K562 (cell line): ENCODE results near the gene COX6A1. TPM values are rescaled to one million over a fixed set of nuclear protein-coding genes. Genes with fewer than 3 reads are reported as not detected.
"Not testable (repeated sequence)": the region's sequence is repeated elsewhere in the genome, so short reads cannot be mapped to it uniquely, and the experiment has no call there.

ENCODE experiments used
- ATAC-seq: fragments of 200-7000 bp; cut with Tn5 transposase; 3 replicates; pipeline ENCODE4 v1.9.1; 2020; ENCODE audit warnings: moderate library complexity
- BruUV-seq: library from RNA; stranded (reverse); fragments of 400-500 nt; replicated peaks from 2 replicates; lab custom pipeline; 2021; lab: Mats Ljungman, UMichigan
- CTCF ChIA-PET: fragments of 300-600 bp; formaldehyde crosslinking; extraction: SDS; loops from one replicate; lab custom pipeline; 2021; ENCODE audit warnings: low intra/inter-chr PET ratio; lab: Yijun Ruan, JAX
- POLR2A ChIA-PET: fragments of 300-600, 350-650 bp; sonication (Branson Sonifier 250); formaldehyde crosslinking; extraction: SDS; loops from one replicate; lab custom pipeline; 2021; ENCODE audit warnings: antibody characterized with exemption, inconsistent platforms; lab: Yijun Ruan, JAX
- DNase-seq, 4 experiments: peaks; one replicate each; pipeline versions ENCODE4 v3.0.0 to v3.0.0-alpha.2; 2011 to 2018; ENCODE audit warnings: low spot score in 3 of 4, mixed read lengths in 3 of 4; ENCODE audit errors: extremely low read depth in 1 of 4
- FAIRE-seq: peaks from 2 replicates; lab custom pipeline; 2011; peaks lifted over from hg19 to GRCh38; lab: Jason Lieb, UNC
- H2AFZ ChIP-seq: 2 replicates; pipeline ENCODE4 v1.6.0; 2011; ENCODE audit warnings: low read depth, low read length, control low read depth, inconsistent platforms
- H3K27ac ChIP-seq: fragments of 200-600 bp; 3 replicates; pipeline ENCODE4 v1.8.0; 2011; ENCODE audit warnings: low read depth, mild to moderate bottlenecking, control low read depth, inconsistent platforms, low read length, moderate library complexity, mixed read lengths; ENCODE audit errors: extremely low read depth
- H3K27me3 ChIP-seq, 2 experiments: fragments of 300-600 bp in 1 of 2; 2 replicates in 1 of 2; 3 replicates in 1 of 2; pipeline versions ENCODE4 v1.6.0 to v1.8.0; 2011; ENCODE audit warnings: inconsistent platforms in 2 of 2, low read length in 2 of 2, mild to moderate bottlenecking in 1 of 2, mixed read lengths in 1 of 2, moderate library complexity in 1 of 2; ENCODE audit not compliant: control insufficient read depth in 2 of 2, insufficient read depth in 2 of 2
- H3K36me3 ChIP-seq: fragments of 300-600 bp; 3 replicates; pipeline ENCODE4 v1.8.0; 2011; ENCODE audit warnings: mild to moderate bottlenecking, low read length, inconsistent platforms; ENCODE audit not compliant: control insufficient read depth, insufficient read depth
- H3K4me1 ChIP-seq, 2 experiments: fragments of 200-600 bp in 1 of 2; replicated peaks in 1 of 2; 2 replicates in 1 of 2; 3 replicates in 1 of 2; pipeline versions ENCODE4 v1.5.1 to v1.8.0; 2011; ENCODE audit warnings: inconsistent platforms in 2 of 2, low read length in 2 of 2, mild to moderate bottlenecking in 1 of 2, mixed read lengths in 1 of 2, moderate library complexity in 1 of 2; ENCODE audit not compliant: control insufficient read depth in 2 of 2, insufficient read depth in 2 of 2
- H3K4me2 ChIP-seq: 2 replicates; pipeline ENCODE4 v1.6.1; 2011; ENCODE audit warnings: low read length, control low read depth, inconsistent platforms, mixed read lengths; ENCODE audit not compliant: insufficient read depth
- H3K4me3 ChIP-seq: fragments of 200-600 bp; sonication (generic), shearing (Covaris generic); 2 replicates; pipeline ENCODE4 v1.5.1; 2016; ENCODE audit warnings: control low read depth, inconsistent platforms
- H3K79me2 ChIP-seq: fragments of 200-600 bp; 3 replicates; pipeline ENCODE4 v1.8.0; 2011; ENCODE audit warnings: low read length, inconsistent platforms; ENCODE audit not compliant: control insufficient read depth, insufficient read depth
- H3K9ac ChIP-seq, 2 experiments: 2 replicates each; pipeline versions ENCODE4 v1.6.0 to v1.6.1; 2011; ENCODE audit warnings: low read depth in 2 of 2, low read length in 2 of 2, control low read depth in 1 of 2, inconsistent platforms in 1 of 2, mild to moderate bottlenecking in 1 of 2, mixed read lengths in 1 of 2; ENCODE audit not compliant: insufficient read depth in 1 of 2
- H3K9me1 ChIP-seq: one replicate; pipeline ENCODE4 v1.6.0; 2011; ENCODE audit warnings: inconsistent platforms, mild to moderate bottlenecking, low read length, moderate library complexity; ENCODE audit not compliant: control insufficient read depth, insufficient read depth
- H3K9me3 ChIP-seq: replicated peaks from 2 replicates; pipeline ENCODE4 v1.5.1; 2011; ENCODE audit warnings: low read depth, low read length, inconsistent platforms; ENCODE audit not compliant: control insufficient read depth, insufficient read depth
- H4K20me1 ChIP-seq: replicated peaks from 2 replicates; pipeline ENCODE4 v1.6.1; 2011; ENCODE audit warnings: low read length, inconsistent platforms, mixed read lengths; ENCODE audit not compliant: control insufficient read depth, insufficient read depth
- ARNT ChIP-seq, 2 experiments: fragments of 450-650 bp; IDR thresholded peaks; 2 replicates each; pipeline ENCODE4 v1.6.1; 2016; ENCODE audit warnings: mild to moderate bottlenecking in 1 of 2
- CEBPB ChIP-seq: fragments of 450-650 bp; IDR thresholded peaks from 2 replicates; pipeline ENCODE4 v1.6.1; 2016; ENCODE audit warnings: missing genetic modification characterization, missing compliant biosample characterization
- DNMT1 ChIP-seq: fragments of 450-650 bp; IDR thresholded peaks from 2 replicates; pipeline ENCODE4 v1.6.1; 2016; ENCODE audit warnings: antibody characterized with exemption, mild to moderate bottlenecking
- HNRNPUL1 ChIP-seq: fragments of 200-400 bp; formaldehyde crosslinking; IDR thresholded peaks from 2 replicates; pipeline ENCODE4 v1.6.1; 2017; ENCODE audit warnings: low read length
- KAT8 ChIP-seq: fragments of 450-650 bp; IDR thresholded peaks from 2 replicates; pipeline ENCODE4 v1.6.1; 2016; ENCODE audit warnings: low read depth, mild to moderate bottlenecking
- KDM2B ChIP-seq: fragments of 250-450 bp; sonication (Bioruptor Pico); IDR thresholded peaks from 2 replicates; pipeline ENCODE4 v1.8.0; 2021; ENCODE audit warnings: mild to moderate bottlenecking, moderate library complexity
- NFIC ChIP-seq: fragments of 450-650 bp; IDR thresholded peaks from 2 replicates; pipeline ENCODE4 v1.6.1; 2017; ENCODE audit warnings: mild to moderate bottlenecking, inconsistent platforms
- NONO ChIP-seq, 2 experiments: fragments of 200-400 bp in 1 of 2; fragments of 450-650 bp in 1 of 2; formaldehyde crosslinking in 1 of 2; IDR thresholded peaks; 2 replicates each; pipeline ENCODE4 v1.6.1; 2017; ENCODE audit warnings: low read depth in 2 of 2, mild to moderate bottlenecking in 2 of 2, moderate library complexity in 2 of 2, low read length in 1 of 2
- PHF21A ChIP-seq: fragments of 450-650 bp; IDR thresholded peaks from 2 replicates; pipeline ENCODE4 v1.6.1; 2017; ENCODE audit warnings: low read depth, borderline replicate concordance
- TFAM ChIP-seq: fragments of 250-450 bp; sonication (Bioruptor Pico); conservative IDR thresholded peaks from 2 replicates; pipeline ENCODE4 v1.5.0; 2021; ENCODE audit warnings: mild to moderate bottlenecking, moderate library complexity
- ZNF644 ChIP-seq: fragments of 200-800 bp; sonication (Bioruptor generic); IDR thresholded peaks from 2 replicates; pipeline ENCODE4 v1.6.1; 2016; ENCODE audit warnings: low read depth, missing genetic modification characterization, missing compliant biosample characterization
- ZSCAN29 ChIP-seq: fragments of 450-650 bp; IDR thresholded peaks from 2 replicates; pipeline ENCODE4 v1.6.1; 2017
- WGBS: fragments of 100-300 bp; shearing (Covaris generic); methylation state at CpG from one replicate; pipeline ENCODE4 v1.1.6; 2016; ENCODE audit warnings: low coverage, mixed read lengths; ENCODE audit not compliant: insufficient coverage; ENCODE audit errors: missing lambda C conversion rate; 5-methylcytosine and 5-hydroxymethylcytosine counted together
- in situ Hi-C: fragments of 300-500 bp; cut with MboI; formaldehyde crosslinking; loops from 4 replicates; pipeline ENCODE4 v1.15.0; 2018; ENCODE audit warnings: inconsistent platforms, mixed read lengths
- intact Hi-C: fragments of 100-400 bp; cut with micrococcal nuclease; formaldehyde crosslinking; loops from 2 replicates; pipeline ENCODE4 v1.14.2; 2022
- polyA plus RNA-seq, 8 experiments: library from polyadenylated mRNA; depleted of rRNA in 4 of 8; stranded (reverse) in 5 of 8; unstranded in 3 of 8; fragments of >200 nt; fragmentation: Nextera tagmentation in 2 of 8; fragmentation: Illumina TruSeq in 1 of 8; extraction: Ambion mirVana in 2 of 8; extraction: Trizol in 1 of 8; gene quantifications; 2 replicates each; pipeline versions ENCODE4 v1.2.1 to v1.2.3, GENCODE V29; 2011 to 2014; ENCODE audit warnings: inconsistent platforms in 1 of 8, missing spikeins in 1 of 8
- total RNA-seq, 7 experiments: library from RNA; depleted of rRNA in 6 of 7; stranded (reverse); fragments of >200 nt in 6 of 7; fragmentation: Illumina TruSeq in 2 of 7; extraction: Trizol in 2 of 7; gene quantifications; 2 replicates each; pipeline versions ENCODE4 v1.2.1 to v1.2.3, GENCODE V29; 2011 to 2021; ENCODE audit warnings: low replicate concordance in 1 of 7
- TF ChIP-seq, protein P1 (sequence below), 2 experiments: fragments of 450-650 bp; IDR thresholded peaks; 2 replicates each; pipeline ENCODE4 v1.6.1; 2016

The COX6A1 gene
- total and polyA plus RNA-seq, 9 of the 15 experiments (the other 6 are each of a cell fraction or from before 2014, with no cell fraction given) = 414 to 4,142 (median 931) TPM

DNA sequence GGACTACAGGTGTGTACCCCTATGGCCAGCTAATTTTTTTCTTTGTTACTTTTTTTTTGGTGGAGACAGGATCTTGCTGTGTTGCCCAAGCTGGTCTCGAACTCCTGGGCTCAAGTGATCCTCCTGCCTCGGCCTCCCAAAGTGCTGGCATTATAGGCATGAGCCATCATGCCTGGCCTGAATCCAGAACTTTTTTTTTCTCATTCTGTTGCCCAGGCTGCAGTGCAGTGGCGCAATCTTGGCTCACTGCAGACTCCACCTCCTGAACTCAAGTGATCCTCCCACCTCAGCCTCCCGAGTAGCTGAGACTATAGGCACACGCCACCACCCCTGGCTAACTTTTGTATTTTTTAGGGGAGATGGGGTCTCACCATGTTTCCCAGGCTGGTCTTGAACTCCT lies 14.6 kb downstream of the COX6A1 start:
- intact Hi-C loops, H3K9me1 ChIP-seq, ATAC-seq, in situ Hi-C loops, H2AFZ ChIP-seq, BruUV-seq, H3K9ac ChIP-seq, H3K27me3 ChIP-seq, H3K4me2 ChIP-seq, H3K9me3 ChIP-seq, H3K4me1 ChIP-seq, DNase-seq, CTCF ChIA-PET, H3K27ac ChIP-seq, FAIRE-seq, H3K4me3 ChIP-seq: not testable (repeated sequence)
- POLR2A ChIA-PET = interaction anchor here (0.5 to 2.8 kb wide), 4 partner anchors 11 to 101 kb away, joined by 3 to 18 read pairs (median 4); partner anchors contain the start of gene COX6A1
- H4K20me1 ChIP-seq = 0 out of 2 replicates have a peak, but pooled peaks cover 14% of the 10 kb centered on the region
- WGBS = 83% methylated on average over 5 of the region's 5 CpGs
- peaks cover 28% of the 10 kb centered on the region for H3K79me2 ChIP-seq
- H3K36me3 ChIP-seq = peaks cover 79% of the 10 kb centered on the region
- peak; percentile 42 for TF ChIP-seq NFIC
- peak; percentile 46; the same call in 1 of the 2 replicates for TF ChIP-seq CEBPB (tag)

GRCh38 chr12:120453060-120453750 lies 15.3 kb downstream of the COX6A1 start:
- no peak for TF ChIP-seq NONO (IDR thresholded peaks at IDR 0.05; ENCODE audit: low read depth in 2 of 2, low read length in 1 of 2)
- no peak for TF ChIP-seq ZSCAN29
- no peak for TF ChIP-seq DNMT1
- TF ChIP-seq, protein P1, sequence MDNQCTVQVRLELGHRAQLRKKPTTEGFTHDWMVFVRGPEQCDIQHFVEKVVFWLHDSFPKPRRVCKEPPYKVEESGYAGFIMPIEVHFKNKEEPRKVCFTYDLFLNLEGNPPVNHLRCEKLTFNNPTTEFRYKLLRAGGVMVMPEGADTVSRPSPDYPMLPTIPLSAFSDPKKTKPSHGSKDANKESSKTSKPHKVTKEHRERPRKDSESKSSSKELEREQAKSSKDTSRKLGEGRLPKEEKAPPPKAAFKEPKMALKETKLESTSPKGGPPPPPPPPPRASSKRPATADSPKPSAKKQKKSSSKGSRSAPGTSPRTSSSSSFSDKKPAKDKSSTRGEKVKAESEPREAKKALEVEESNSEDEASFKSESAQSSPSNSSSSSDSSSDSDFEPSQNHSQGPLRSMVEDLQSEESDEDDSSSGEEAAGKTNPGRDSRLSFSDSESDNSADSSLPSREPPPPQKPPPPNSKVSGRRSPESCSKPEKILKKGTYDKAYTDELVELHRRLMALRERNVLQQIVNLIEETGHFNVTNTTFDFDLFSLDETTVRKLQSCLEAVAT (IDR thresholded peaks at IDR 0.05) = no peak
- no peak for TF ChIP-seq PHF21A
- no peak for TF ChIP-seq HNRNPUL1
- no peak for TF ChIP-seq KDM2B (CRISPR knock-in tag)
- no peak for TF ChIP-seq ARNT (IDR thresholded peaks at IDR 0.05)
- no peak for TF ChIP-seq TFAM (CRISPR knock-in tag)
- no peak for TF ChIP-seq KAT8
- TF ChIP-seq ZNF644 (tag) = no peak
- no peak for FAIRE-seq
- no peaks in the 10 kb centered on the region; a peak in 1 of 5 replicates for H3K4me1 ChIP-seq
- intact Hi-C loops (no loop called here), in situ Hi-C loops (no loop called here)
- no peak overlapping the region for H3K9ac ChIP-seq
- no peak overlapping the region for H3K4me2 ChIP-seq
- no peak overlapping the region for H2AFZ ChIP-seq
- peaks cover 79% of the 10 kb centered on the region for H3K36me3 ChIP-seq
- WGBS = 82% methylated on average over 3 of the region's 3 CpGs
- no peak overlapping the region for H3K4me3 ChIP-seq
- H3K79me2 ChIP-seq = peaks cover 21% of the 10 kb centered on the region
- no peaks in the 10 kb centered on the region for H3K9me1 ChIP-seq
- no TSS peak for BruUV-seq
- DNase-seq = no peak
- H3K27ac ChIP-seq = no peak overlapping the region
- H4K20me1 ChIP-seq = 0 out of 2 replicates have a peak, but pooled peaks cover 14% of the 10 kb centered on the region
- no peaks in the 10 kb centered on the region for H3K27me3 ChIP-seq
- ATAC-seq = no peak
- CTCF ChIA-PET = no interaction called here
- POLR2A ChIA-PET = interaction anchor here (0.6 to 8.1 kb wide), 4 partner anchors 7 to 320 kb away, joined by 3 to 38 read pairs (median 11); partner anchors contain the start of genes COX6A1, GATC and TRIAP1
- no peaks in the 10 kb centered on the region for H3K9me3 ChIP-seq
